IMR-90 (cell line): ENCODE measurements around the gene MXRA8. TPM values are rescaled to one million over a fixed set of nuclear protein-coding genes. Genes with fewer than 3 reads are reported as not detected.
A peak's percentile ranks its signal among the peaks of the same experiment; 100 is the strongest.

Source experiments
- ATAC-seq: fragments of 200-7000 bp; cut with Tn5 transposase; 2 replicates; pipeline ENCODE4 v1.9.1; 2020; ENCODE audit warnings: low read depth, mild to moderate bottlenecking, moderate library complexity
- BruUV-seq: library from RNA; stranded (reverse); fragments of 400-500 nt; replicated peaks from 2 replicates; lab custom pipeline; 2021; lab: Mats Ljungman, UMichigan
- CTCF ChIA-PET: fragments of 300-600 bp; formaldehyde crosslinking; extraction: SDS; loops from one replicate; lab custom pipeline; 2021; ENCODE audit warnings: antibody characterized with exemption; lab: Yijun Ruan, JAX
- POLR2A ChIA-PET: fragments of 300-600 bp; sonication (Branson Sonifier 250); formaldehyde crosslinking; loops from one replicate; lab custom pipeline; 2022; ENCODE audit warnings: antibody characterized with exemption; ENCODE audit not compliant: unreplicated experiment; lab: Charles Lee
- DNase-seq: peaks from one replicate; pipeline ENCODE4 v3.0.0; 2013
- H2AFZ ChIP-seq: replicated peaks from 2 replicates; pipeline ENCODE3; 2013; ENCODE audit warnings: low read length, mild to moderate bottlenecking; ENCODE audit not compliant: poor library complexity
- H2AK5ac ChIP-seq: 2 replicates; pipeline ENCODE4 v1.6.1; 2013; ENCODE audit warnings: low read depth, low read length, inconsistent platforms
- H2AK9ac ChIP-seq: replicated peaks from 2 replicates; pipeline ENCODE3; 2013; ENCODE audit warnings: mild to moderate bottlenecking, low read depth, low read length, moderate library complexity; ENCODE audit not compliant: poor library complexity
- H2BK120ac ChIP-seq: 2 replicates; pipeline ENCODE4 v1.6.1; 2013; ENCODE audit warnings: low read depth, low read length, inconsistent platforms
- H2BK15ac ChIP-seq: 3 replicates; pipeline ENCODE4 v1.6.1; 2013; ENCODE audit warnings: low read depth, low read length, inconsistent platforms
- H2BK20ac ChIP-seq: 2 replicates; pipeline ENCODE4 v1.6.1; 2013; ENCODE audit warnings: low read depth, mild to moderate bottlenecking, inconsistent platforms, low read length, moderate library complexity
- H2BK5ac ChIP-seq: 2 replicates; pipeline ENCODE4 v1.6.1; 2013; ENCODE audit warnings: mild to moderate bottlenecking, low read depth, low read length, inconsistent platforms; ENCODE audit not compliant: poor library complexity, severe bottlenecking
- H3K14ac ChIP-seq: replicated peaks from 2 replicates; pipeline ENCODE4 v1.6.1; 2013; ENCODE audit warnings: low read depth, low read length, inconsistent platforms
- H3K18ac ChIP-seq: 2 replicates; pipeline ENCODE4 v1.6.1; 2013; ENCODE audit warnings: low read depth, low read length, control low read depth
- H3K23ac ChIP-seq: 2 replicates; pipeline ENCODE4 v1.6.1; 2013; ENCODE audit warnings: low read depth, low read length, inconsistent platforms
- H3K27ac ChIP-seq: 2 replicates; pipeline ENCODE4 v1.5.1; 2013; ENCODE audit warnings: mild to moderate bottlenecking, control low read depth, low read length; ENCODE audit not compliant: insufficient read depth
- H3K27me3 ChIP-seq: 2 replicates; pipeline ENCODE4 v1.6.1; 2013; ENCODE audit warnings: low read length; ENCODE audit not compliant: control insufficient read depth, insufficient read depth
- H3K36me3 ChIP-seq: 2 replicates; pipeline ENCODE4 v1.6.1; 2013; ENCODE audit warnings: low read length, mixed read lengths; ENCODE audit not compliant: control insufficient read depth, insufficient read depth
- H3K4ac ChIP-seq: 2 replicates; pipeline ENCODE4 v1.6.1; 2013; ENCODE audit warnings: low read depth, low read length, inconsistent platforms
- H3K4me1 ChIP-seq: 2 replicates; pipeline ENCODE4 v1.6.1; 2013; ENCODE audit warnings: low read length, mixed read lengths; ENCODE audit not compliant: control insufficient read depth, insufficient read depth
- H3K4me2 ChIP-seq: 2 replicates; pipeline ENCODE4 v1.6.1; 2013; ENCODE audit warnings: low read depth, mild to moderate bottlenecking, control low read depth, low read length, moderate library complexity
- H3K4me3 ChIP-seq: 2 replicates; pipeline ENCODE4 v1.5.1; 2013; ENCODE audit warnings: low read depth, mild to moderate bottlenecking, control low read depth, low read length, moderate library complexity; ENCODE audit not compliant: insufficient read depth
- H3K56ac ChIP-seq: 2 replicates; pipeline ENCODE4 v1.6.1; 2013; ENCODE audit warnings: low read length, inconsistent platforms; ENCODE audit not compliant: insufficient read depth; ENCODE audit errors: extremely low read depth
- H3K79me1 ChIP-seq, 2 experiments: 2 replicates each; pipeline ENCODE4 v1.6.1; 2013; ENCODE audit warnings: low read length in 2 of 2, inconsistent platforms in 1 of 2, low read depth in 1 of 2
- H3K9ac ChIP-seq: 2 replicates; pipeline ENCODE4 v1.6.1; 2013; ENCODE audit warnings: low read depth, low read length, control low read depth
- H3K9me1 ChIP-seq: 2 replicates; pipeline ENCODE4 v1.6.1; 2013; ENCODE audit warnings: low read length, inconsistent platforms; ENCODE audit not compliant: insufficient read depth
- H3K9me3 ChIP-seq: 2 replicates; pipeline ENCODE4 v1.6.1; 2013; ENCODE audit warnings: low read length; ENCODE audit not compliant: control insufficient read depth, insufficient read depth
- H4K20me1 ChIP-seq: 2 replicates; pipeline ENCODE4 v1.6.1; 2013; ENCODE audit warnings: low read length, inconsistent platforms; ENCODE audit not compliant: insufficient read depth
- H4K5ac ChIP-seq: 2 replicates; pipeline ENCODE4 v1.6.1; 2013; ENCODE audit warnings: mild to moderate bottlenecking, low read depth, low read length, control low read depth
- H4K8ac ChIP-seq, 2 experiments: 2 replicates each; pipeline ENCODE4 v1.6.1; 2013; ENCODE audit warnings: low read depth in 2 of 2, low read length in 2 of 2, control low read depth in 1 of 2, inconsistent platforms in 1 of 2
- H4K91ac ChIP-seq: 2 replicates; pipeline ENCODE4 v1.6.1; 2013; ENCODE audit warnings: low read depth, low read length, inconsistent platforms; ENCODE audit not compliant: insufficient read depth
- BHLHE40 ChIP-seq: fragments of 150-350 bp; IDR thresholded peaks from 2 replicates; pipeline ENCODE4 v1.6.1; 2016; ENCODE audit warnings: mild to moderate bottlenecking, low read depth, low read length
- MAFK ChIP-seq: IDR thresholded peaks from 2 replicates; pipeline ENCODE4 v1.6.1; 2012; ENCODE audit warnings: low read depth, low read length, improper control_type of control experiment
- MXI1 ChIP-seq: IDR thresholded peaks from 2 replicates; pipeline ENCODE4 v1.6.1; 2012; ENCODE audit warnings: low read depth, mild to moderate bottlenecking, low read length, moderate library complexity, borderline replicate concordance
- WGBS, 2 experiments: methylation state at CpG; one replicate each; pipeline versions ENCODE4 v1.1.5 to v1.1.7; 2013; ENCODE audit warnings: missing lambda C conversion rate in 2 of 2; ENCODE audit not compliant: insufficient read length in 1 of 2; ENCODE audit errors: extremely low coverage in 2 of 2; 5-methylcytosine and 5-hydroxymethylcytosine counted together
- dilution Hi-C: fragments of 300-500 bp; cut with HindIII; formaldehyde crosslinking; loops from one replicate; pipeline ENCODE4 v1.14.3; 2018; ENCODE audit warnings: low sequenced_read_pairs; ENCODE audit not compliant: unreplicated experiment
- in situ Hi-C: fragments of 300-500 bp; cut with MboI; formaldehyde crosslinking; loops from 3 replicates; pipeline ENCODE4 v1.14.3; 2019; ENCODE audit warnings: low sequenced_read_pairs, inconsistent platforms, mixed read lengths
- intact Hi-C: fragments of 100-400 bp; cut with micrococcal nuclease; formaldehyde crosslinking; loops from 2 replicates; pipeline ENCODE4 v1.10.0; 2022
- polyA plus RNA-seq, 3 experiments: library from polyadenylated mRNA; depleted of rRNA; stranded (reverse); fragments of >200 nt; gene quantifications; 2 replicates each; pipeline ENCODE4 v1.2.3, GENCODE V29; 2012; ENCODE audit warnings: low replicate concordance in 1 of 3
- total RNA-seq: library from RNA; depleted of rRNA; stranded (reverse); fragments of >200 nt; gene quantifications from 2 replicates; pipeline ENCODE4 v1.2.3, GENCODE V29; 2012

The MXRA8 gene
- total and polyA plus RNA-seq, 2 of the 4 experiments (the other 2 are of a cell fraction), result 92.5 to 469 TPM

- H2BK20ac ChIP-seq, result no peak overlapping the region
- H3K9me3 ChIP-seq, result no peaks in the 10 kb centered on the region
- H4K20me1 ChIP-seq, result peaks cover 68% of the 10 kb centered on the region
- 1% methylated on average over 63 of the region's 109 CpGs; no CpG with 5 or more reads in 1 of the 2 experiments for WGBS, 2 experiments
- H3K79me1 ChIP-seq, result peaks cover 8 to 62% of the 10 kb centered on the region in 2 experiments; a peak in 3 of 4 replicates
- DNase-seq (peak; percentile 46), ATAC-seq (peak; percentile 22)
- no peaks in the 10 kb centered on the region for H3K27me3 ChIP-seq
- intact Hi-C loops (loop anchor here (1.0 to 2.0 kb wide), 2 partner anchors 27 to 50 kb away; partner anchors contain the start of genes AURKAIP1 and CCNL2), dilution Hi-C loops (no loop called here), in situ Hi-C loops (no loop called here)
- 0 out of 2 replicates have a peak, but pooled peaks cover 3% of the 10 kb centered on the region for H3K9me1 ChIP-seq
- H3K18ac ChIP-seq, result peak overlapping the region; percentile 37; the same call in 1 of the 2 replicates
- peak overlapping the region; percentile 73 for H2BK5ac ChIP-seq
- peak overlapping the region; percentile 85 for H3K9ac ChIP-seq
- peak overlapping the region; percentile 55 for H3K4ac ChIP-seq
- ChIA-PET POLR2A (interaction anchor here (1.1 kb wide), 1 partner anchor 10 kb away, joined by 3 read pairs; no protein-coding TSS in a partner anchor), CTCF (interaction anchor here (0.8 kb wide), 1 partner anchor 23 kb away, joined by 3 read pairs; no protein-coding TSS in a partner anchor)
- H3K4me3 ChIP-seq, result peak overlapping the region; percentile 100
- peak overlapping the region; percentile 94 for H2AK9ac ChIP-seq
- H2AFZ ChIP-seq, result peak overlapping the region; percentile 91
- peak overlapping the region; percentile 71 for H3K27ac ChIP-seq
- H2BK120ac ChIP-seq, result no peak overlapping the region
- no peak overlapping the region for H2BK15ac ChIP-seq
- H3K4me1 ChIP-seq, result peaks cover 47% of the 10 kb centered on the region
- H3K36me3 ChIP-seq, result peaks cover 22% of the 10 kb centered on the region
- H2AK5ac ChIP-seq, result peak overlapping the region; percentile 78
- H4K91ac ChIP-seq, result peak overlapping the region; percentile 55; the same call in 1 of the 2 replicates
- TF ChIP-seq BHLHE40 (0 out of 2 replicates have a peak, but pooled peaks have one; percentile 9), MXI1 (peak; percentile 59; the same call in 1 of the 2 replicates), MAFK (no peak)
- no TSS peak for BruUV-seq
- peak overlapping the region; percentile 79 for H3K14ac ChIP-seq
- H3K4me2 ChIP-seq, result peak overlapping the region; percentile 95
- H3K56ac ChIP-seq, result peak overlapping the region; percentile 38; the same call in 1 of the 2 replicates
- H4K8ac ChIP-seq, result peak overlapping the region; percentile 24 to 58; a peak in 2 of 4 replicates
- H4K5ac ChIP-seq, result peak overlapping the region; percentile 73
- peak overlapping the region; percentile 58; the same call in 1 of the 2 replicates for H3K23ac ChIP-seq
Measured at GRCh38 chr1:1348420-1349255, 9.7 kb downstream of the MXRA8 start.
